B cell (primary cell): Measurements from ENCODE around the gene AMELX. TPM values are rescaled to one million over a fixed set of nuclear protein-coding genes. Genes with fewer than 3 reads are reported as not detected.

ENCODE experiments used
- ATAC-seq: fragments of 200-7000 bp; cut with Tn5 transposase; one replicate; pipeline ENCODE4 v1.10.0; 2021; ENCODE audit warnings: low read depth, mild to moderate bottlenecking, moderate number of reproducible peaks, moderate library complexity
- CTCF ChIA-PET: fragments of 350-600 bp; sonication (Branson Sonifier 250); formaldehyde crosslinking; loops from one replicate; lab custom pipeline; 2021; ENCODE audit warnings: antibody characterized with exemption, inconsistent platforms; lab: Charles Lee
- POLR2A ChIA-PET: fragments of 350-600 bp; sonication (Branson Sonifier 250); formaldehyde crosslinking; loops from one replicate; lab custom pipeline; 2021; ENCODE audit warnings: antibody characterized with exemption; lab: Charles Lee
- DNase-seq: peaks from one replicate; pipeline ENCODE4 v3.0.0; 2013
- H2AFZ ChIP-seq: 2 replicates; pipeline ENCODE4 v1.6.1; 2012; ENCODE audit warnings: mild to moderate bottlenecking, low read depth, low read length; ENCODE audit not compliant: insufficient read depth, poor library complexity, severe bottlenecking
- H3K27ac ChIP-seq, 2 donors: 1 replicate in 1 of 2; 2 replicates in 1 of 2; pipeline ENCODE4 v1.5.1; 2012 to 2013; ENCODE audit warnings: low read length in 2 of 2, mild to moderate bottlenecking in 2 of 2, moderate library complexity in 1 of 2
- H3K27me3 ChIP-seq, 4 experiments: fragments of 200-600 bp in 1 of 4; sonication (generic) in 1 of 4; replicated peaks in 1 of 4; 1 replicate in 2 of 4; 2 replicates in 2 of 4; pipeline versions ENCODE4 v1.6.1 to v1.7.0; 2013 to 2016; ENCODE audit warnings: low read length in 3 of 4, mild to moderate bottlenecking in 2 of 4, mixed read lengths in 1 of 4, moderate library complexity in 1 of 4; ENCODE audit not compliant: insufficient read depth in 4 of 4, control insufficient read depth in 3 of 4; ENCODE audit errors: control extremely low read depth in 1 of 4
- H3K36me3 ChIP-seq, 2 experiments: replicated peaks in 1 of 2; 1 replicate in 1 of 2; 2 replicates in 1 of 2; pipeline versions ENCODE4 v1.6.1 to v1.7.1; 2013; ENCODE audit warnings: low read length in 1 of 2; ENCODE audit not compliant: insufficient read depth in 2 of 2, control insufficient read depth in 1 of 2; ENCODE audit errors: control extremely low read depth in 1 of 2, extremely low read depth in 1 of 2
- H3K4me1 ChIP-seq, 2 donors: fragments of 200-600 bp in 1 of 2; sonication (generic) in 1 of 2; 1 replicate in 1 of 2; 2 replicates in 1 of 2; pipeline versions ENCODE4 v1.5.1 to v1.6.1; 2013 to 2017; ENCODE audit warnings: low read length in 2 of 2; ENCODE audit not compliant: control insufficient read depth in 2 of 2, insufficient read depth in 2 of 2
- H3K4me2 ChIP-seq: replicated peaks from 2 replicates; pipeline ENCODE3; 2012; ENCODE audit warnings: mild to moderate bottlenecking, low read depth, low read length; ENCODE audit not compliant: poor library complexity, severe bottlenecking
- H3K4me3 ChIP-seq, 5 experiments: fragments of 200-600 bp in 1 of 5; sonication (generic) in 1 of 5; 1 replicate in 3 of 5; 2 replicates in 2 of 5; pipeline versions ENCODE4 v1.5.1 to v1.7.0; 2011 to 2016; ENCODE audit warnings: low read length in 4 of 5, mild to moderate bottlenecking in 4 of 5, low read depth in 2 of 5, control low read depth in 1 of 5, moderate library complexity in 1 of 5; ENCODE audit not compliant: insufficient read depth in 1 of 5; ENCODE audit errors: control extremely low read depth in 1 of 5, extremely low read depth in 1 of 5
- H3K79me2 ChIP-seq: fragments of 200-600 bp; sonication (generic); one replicate; pipeline ENCODE4 v1.6.0; 2016; ENCODE audit warnings: low read length; ENCODE audit not compliant: control insufficient read depth, insufficient read depth
- H3K9ac ChIP-seq: fragments of 200-600 bp; sonication (generic); 2 replicates; pipeline ENCODE4 v1.6.1; 2017; ENCODE audit warnings: mild to moderate bottlenecking, low read length, moderate library complexity
- H3K9me3 ChIP-seq, 3 donors: one replicate each; pipeline versions ENCODE4 v1.6.1 to v1.7.1; 2013; ENCODE audit warnings: low read length in 2 of 3; ENCODE audit not compliant: control insufficient read depth in 2 of 3, insufficient read depth in 1 of 3; ENCODE audit errors: control extremely low read depth in 1 of 3
- H4K20me1 ChIP-seq: 2 replicates; pipeline ENCODE4 v1.6.0; 2012; ENCODE audit warnings: mild to moderate bottlenecking, low read length; ENCODE audit not compliant: insufficient read depth, control insufficient read depth, poor library complexity, severe bottlenecking
- H3K27ac Mint-ChIP-seq: one replicate; pipeline ENCODE4 v1.8.0; 2021; ENCODE audit warnings: mixed read lengths
- H3K27me3 Mint-ChIP-seq: one replicate; pipeline ENCODE4 v1.8.0; 2021; ENCODE audit warnings: mixed read lengths
- H3K4me1 Mint-ChIP-seq: one replicate; pipeline ENCODE4 v1.8.0; 2021; ENCODE audit warnings: mixed read lengths
- H3K4me3 Mint-ChIP-seq: one replicate; pipeline ENCODE4 v1.8.0; 2021; ENCODE audit warnings: mixed read lengths
- H3K9me3 Mint-ChIP-seq: one replicate; pipeline ENCODE4 v1.8.0; 2022; ENCODE audit warnings: mixed read lengths; ENCODE audit not compliant: insufficient read depth
- CTCF ChIP-seq: fragments of 200-600 bp; IDR thresholded peaks from one replicate; pipeline ENCODE4 v1.8.0; 2022; ENCODE audit warnings: antibody characterized with exemption, mild to moderate bottlenecking
- EZH2 ChIP-seq: IDR thresholded peaks from 2 replicates; pipeline ENCODE4 v1.6.1; 2012; ENCODE audit warnings: borderline replicate concordance, low read depth, mild to moderate bottlenecking, moderate library complexity, low read length; ENCODE audit not compliant: insufficient read depth, poor library complexity, severe bottlenecking
- WGBS: methylation state at CpG from one replicate; pipeline ENCODE4 v1.1.5; 2013; ENCODE audit warnings: missing lambda C conversion rate; ENCODE audit not compliant: insufficient coverage; 5-methylcytosine and 5-hydroxymethylcytosine counted together
- intact Hi-C: fragments of 100-400 bp; cut with micrococcal nuclease; formaldehyde crosslinking; loops from one replicate; pipeline ENCODE4 v1.10.0; 2022
- polyA plus RNA-seq: library from polyadenylated mRNA; depleted of rRNA; stranded (reverse); fragments of >200 nt; gene quantifications from 2 replicates; pipeline ENCODE4 v1.2.3, GENCODE V29; 2012
- total RNA-seq, 2 donors: library from RNA; stranded (reverse); fragments of 120-200 nt in 1 of 2; gene quantifications; 1 replicate in 1 of 2; 2 replicates in 1 of 2; pipeline versions ENCODE4 v1.2.3 to v1.2.4, GENCODE V29; 2013 to 2022

Gene AMELX
- total and polyA plus RNA-seq, 2 donors (not counting 1 experiment from before 2014, with no cell fraction given), result not detected

GRCh38 chrX:11282043-11282442 is 11.2 kb upstream of the AMELX start:
- no peaks in the 10 kb centered on the region for H3K9me3 ChIP-seq
- ATAC-seq, result no peak
- H3K4me3 ChIP-seq, result no peak overlapping the region
- no peak overlapping the region for H3K27ac Mint-ChIP-seq
- H3K27ac ChIP-seq, result no peak overlapping the region
- no peak for DNase-seq
- intact Hi-C loops, result no loop called here
- H4K20me1 ChIP-seq, result no peaks in the 10 kb centered on the region
- H3K4me2 ChIP-seq, result no peak overlapping the region
- no peaks in the 10 kb centered on the region for H3K36me3 ChIP-seq
- POLR2A ChIA-PET, result no interaction called here
- no peak overlapping the region for H3K9ac ChIP-seq
- H3K4me1 Mint-ChIP-seq, result no peaks in the 10 kb centered on the region
- no peaks in the 10 kb centered on the region for H3K27me3 ChIP-seq
- no peak overlapping the region for H3K4me3 Mint-ChIP-seq
- TF ChIP-seq CTCF (no peak), EZH2 (no peak)
- no peaks in the 10 kb centered on the region for H3K9me3 Mint-ChIP-seq
- H2AFZ ChIP-seq, result no peak overlapping the region
- CTCF ChIA-PET, result no interaction called here
- H3K4me1 ChIP-seq, result no peaks in the 10 kb centered on the region
- WGBS, result 100% methylated on average over 1 of the region's 2 CpGs
- H3K79me2 ChIP-seq, result no peaks in the 10 kb centered on the region
- no peaks in the 10 kb centered on the region for H3K27me3 Mint-ChIP-seq

DNA sequence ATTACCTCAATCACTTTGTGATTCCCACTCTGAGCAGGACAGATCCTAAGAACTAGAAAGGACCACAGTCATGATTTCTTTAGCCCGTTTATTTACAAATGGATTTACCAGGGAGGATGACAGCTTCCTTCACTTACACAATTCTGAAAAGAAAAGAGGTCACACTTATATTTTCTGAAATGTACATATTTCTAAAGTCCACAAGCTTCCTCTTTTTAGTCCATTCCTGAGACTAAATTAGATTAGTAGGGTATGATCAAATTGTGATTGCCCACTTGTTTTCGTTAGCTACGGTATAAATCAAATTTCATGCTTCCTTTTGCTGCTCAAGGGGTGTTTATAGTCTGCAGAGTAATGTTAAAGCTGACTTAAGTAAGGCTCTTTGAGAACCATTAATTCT is 7.6 kb upstream of the AMELX start:
- no peak for DNase-seq
- Histone ChIP-seq H3K79me2 (no peaks in the 10 kb centered on the region), H4K20me1 (no peaks in the 10 kb centered on the region), H3K27ac (no peak overlapping the region), H2AFZ (no peak overlapping the region), H3K9ac (no peak overlapping the region), H3K4me2 (no peak overlapping the region), H3K36me3 (no peaks in the 10 kb centered on the region), H3K9me3 (no peaks in the 10 kb centered on the region), H3K4me3 (no peak overlapping the region), H3K4me1 (no peaks in the 10 kb centered on the region), H3K27me3 (no peaks in the 10 kb centered on the region)
- no peak for ATAC-seq
- ChIA-PET CTCF (interaction anchor here (1.2 kb wide), 1 partner anchor 49 kb away, joined by 3 read pairs; no protein-coding TSS in a partner anchor), POLR2A (no interaction called here)
- TF ChIP-seq EZH2 (no peak), CTCF (no peak)
- H3K4me1 Mint-ChIP-seq, result no peaks in the 10 kb centered on the region
- no peaks in the 10 kb centered on the region for H3K9me3 Mint-ChIP-seq
- no peaks in the 10 kb centered on the region for H3K27me3 Mint-ChIP-seq
- intact Hi-C loops, result no loop called here
- H3K4me3 Mint-ChIP-seq, result no peak overlapping the region
- WGBS, result no CpG with 5 or more reads among the region's 3 CpGs
- H3K27ac Mint-ChIP-seq, result no peak overlapping the region
